Adrenal gland (tissue), 5 donors: ENCODE measurements around the gene SH3GLB2.

Experiments used
- CTCF ChIP-seq, 6 experiments: fragments of 450-650 bp in 4 of 6; fragments of 200-600 bp in 2 of 6; sonication (generic) in 1 of 6; IDR thresholded peaks; 1 replicate in 5 of 6; 2 replicates in 1 of 6; pipeline versions ENCODE4 v1.5.1 to v1.8.0; 2016 to 2021; ENCODE audit warnings: antibody characterized with exemption in 6 of 6, mild to moderate bottlenecking in 2 of 6, moderate library complexity in 1 of 6
- POLR2A ChIP-seq, 2 donors: fragments of 450-650 bp; IDR thresholded peaks; one replicate each; pipeline ENCODE4 v1.6.1; 2017; ENCODE audit warnings: antibody characterized with exemption in 2 of 2, mild to moderate bottlenecking in 2 of 2, moderate library complexity in 1 of 2
- donor health status: DM: no; HTN: no; CAD: no.

GRCh38 chr9:129002992-129003391 is 25.1 kb downstream of the SH3GLB2 start:
- no peak for TF ChIP-seq CTCF (IDR thresholded peaks at IDR 0.05)
- TF ChIP-seq POLR2A (IDR thresholded peaks at IDR 0.05): no peak
